NCI-H226 (cell line): ENCODE measurements around the gene CXCL10.
"Not testable (repeated sequence)": the region's sequence is repeated elsewhere in the genome, so short reads cannot be mapped to it uniquely, and the experiment has no call there.

Experiments used
- DNase-seq: peaks from one replicate; pipeline ENCODE4 v3.0.0-alpha.2; 2015

The CXCL10 gene

DNA sequence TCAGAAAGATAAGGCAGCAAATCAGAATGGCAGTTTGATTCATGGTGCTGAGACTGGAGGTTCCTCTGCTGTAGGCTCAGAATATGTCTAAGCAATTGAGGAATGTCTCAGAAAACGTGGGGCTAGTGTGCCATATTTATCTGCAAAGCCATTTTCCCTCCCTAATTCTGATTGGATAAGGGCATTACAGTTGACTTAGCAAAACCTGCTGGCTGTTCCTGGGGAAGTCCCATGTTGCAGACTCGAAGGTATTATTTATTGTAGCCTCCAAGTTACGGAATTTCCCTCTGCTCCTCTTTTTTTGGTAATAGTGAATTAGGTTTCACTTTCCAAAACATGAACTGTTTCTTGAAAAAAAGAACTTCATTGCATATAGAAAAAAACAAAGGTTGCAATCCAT lies at the start of gene CXCL10:
Gene CXCL10 (minus strand): TSS at position 109 of the 400 bp plus-strand sequence. CDS start 66 bp downstream, at position 43.
- peak; percentile 40 for DNase-seq

DNA sequence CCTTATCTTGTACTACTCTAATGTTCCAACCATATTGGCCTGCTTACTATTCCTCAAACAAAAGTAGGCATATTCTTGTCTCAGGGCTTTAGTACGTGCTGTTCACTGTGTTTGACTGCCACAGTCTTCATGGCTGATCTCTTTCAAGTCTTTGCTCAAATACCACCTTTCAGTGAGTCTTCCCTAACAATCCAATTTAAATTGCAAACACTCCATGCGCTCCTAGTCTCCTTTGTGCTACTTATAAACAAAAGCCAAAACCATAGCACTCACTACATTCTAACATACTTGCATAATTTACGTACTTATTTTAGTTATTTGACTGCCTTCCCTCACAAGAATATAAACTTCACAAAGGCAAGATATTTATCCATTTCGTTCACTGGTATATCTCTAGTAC lies 49.5 kb upstream of the CXCL10 start:
- DNase-seq: no peak

GRCh38 chr4:76067652-76068286 lies 44.5 kb upstream of the CXCL10 start:
- DNase-seq: peak; percentile 34

DNA sequence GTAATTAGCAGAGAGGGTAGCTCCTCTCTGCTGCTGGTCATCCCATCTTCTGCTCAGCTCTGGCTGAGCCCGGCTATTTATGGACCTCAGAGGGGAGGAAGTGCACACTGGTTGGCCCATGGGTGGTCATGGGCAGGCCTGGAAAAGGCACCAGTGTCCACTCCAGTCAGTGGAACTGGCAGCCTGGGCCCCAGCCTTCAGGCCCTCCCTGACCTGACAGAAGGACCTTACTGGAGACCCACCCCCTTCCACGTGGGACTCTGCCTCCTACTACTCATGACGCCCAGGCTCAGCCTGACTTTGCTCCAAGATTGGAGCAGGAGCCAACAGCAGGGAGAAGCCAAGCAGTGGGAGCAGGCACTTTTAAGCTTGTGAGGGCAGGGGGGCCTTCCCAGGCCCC lies 43.2 kb upstream of the CXCL10 start:
- no peak for DNase-seq

DNA sequence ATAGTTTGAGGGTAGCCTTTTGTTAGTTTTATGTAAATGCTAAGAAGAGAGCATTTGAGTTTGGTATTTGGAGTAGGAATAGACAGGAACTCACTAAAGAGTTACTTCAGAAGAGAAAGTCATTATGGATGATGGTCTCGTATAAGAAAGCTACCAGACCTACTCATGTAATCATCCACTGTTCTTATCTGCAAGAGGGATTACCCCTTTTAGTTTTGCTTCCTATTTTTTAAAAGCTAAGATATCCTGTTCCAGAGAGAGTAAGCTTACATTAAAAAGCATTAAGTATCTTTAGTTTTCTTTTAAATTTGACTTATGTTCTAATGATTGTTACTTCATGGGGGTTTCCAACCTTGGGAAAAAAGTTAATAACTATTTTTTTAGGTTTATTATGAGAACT lies 38.7 kb upstream of the CXCL10 start:
- DNase-seq: no peak

- no peak for DNase-seq
Observed at GRCh38 chr4:76061421-76061820, 38.1 kb upstream of the CXCL10 start.

DNA sequence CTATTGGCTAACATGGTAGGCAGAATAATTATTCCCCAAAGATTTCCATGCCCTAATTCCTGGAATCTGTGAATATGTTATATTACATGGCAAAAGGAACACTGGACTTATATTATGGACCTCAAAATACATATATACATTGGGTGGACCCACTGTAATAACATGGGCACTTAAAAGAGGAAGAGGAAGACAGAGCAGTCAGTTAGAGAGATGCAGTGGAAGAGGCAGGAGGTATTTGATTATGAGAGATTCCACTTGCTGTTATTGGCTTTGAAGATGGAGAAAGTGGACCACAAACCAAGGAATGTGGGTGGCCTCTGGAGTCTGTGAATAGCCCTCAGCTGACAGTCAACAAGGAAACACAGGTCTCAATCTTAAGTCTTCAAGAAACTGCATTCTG lies 37.2 kb upstream of the CXCL10 start:
- DNase-seq: no peak

DNA sequence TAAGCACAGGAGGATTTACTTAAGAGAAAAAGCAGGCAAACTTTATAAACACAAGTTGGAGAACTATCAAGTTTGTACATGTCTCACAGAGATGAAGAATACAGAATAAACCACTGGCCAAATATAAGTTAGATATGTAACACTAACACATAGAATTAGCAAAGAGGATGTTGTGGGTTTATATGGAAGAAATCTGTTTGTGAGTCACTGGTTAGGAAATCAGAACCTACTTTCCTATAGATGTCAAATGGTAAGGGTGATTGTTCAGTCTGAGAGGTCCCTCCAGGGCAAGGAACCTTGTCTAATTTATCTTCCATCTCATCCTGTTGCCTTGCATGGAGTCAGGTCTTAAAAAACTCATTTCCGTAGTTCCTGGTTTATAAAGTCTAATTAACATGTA lies 36.5 kb upstream of the CXCL10 start:
- DNase-seq: no peak

DNA sequence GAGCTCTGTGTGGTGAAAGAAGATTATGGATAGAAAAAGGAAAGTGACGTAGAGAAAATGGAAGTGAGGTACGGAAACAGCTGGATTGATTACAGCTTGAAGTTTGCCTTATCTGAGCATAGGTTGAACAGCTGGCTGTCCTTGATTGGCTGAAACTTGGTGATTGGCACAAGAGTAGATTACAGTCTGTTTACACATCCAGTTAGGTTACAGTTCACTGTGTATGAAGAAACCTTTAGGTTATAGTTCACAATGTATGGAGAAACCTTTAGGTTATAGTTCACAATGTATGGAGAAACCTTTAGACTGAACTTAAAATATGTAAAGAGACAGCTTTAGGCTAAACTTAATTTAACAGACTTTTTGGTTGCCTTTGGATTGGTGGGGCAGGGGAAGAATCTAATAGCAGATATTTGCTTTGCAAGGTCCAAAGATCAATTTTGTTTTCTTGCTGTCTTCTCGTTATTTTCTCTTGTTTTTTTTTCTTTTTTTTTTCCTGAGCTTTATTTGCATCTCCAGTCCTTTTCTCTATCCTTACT lies 35.7 kb upstream of the CXCL10 start:
- no peak for DNase-seq

GRCh38 chr4:76058302-76058701 lies 35.0 kb upstream of the CXCL10 start:
- no peak for DNase-seq

GRCh38 chr4:76055421-76055820 lies 32.1 kb upstream of the CXCL10 start:
- DNase-seq: no peak

DNA sequence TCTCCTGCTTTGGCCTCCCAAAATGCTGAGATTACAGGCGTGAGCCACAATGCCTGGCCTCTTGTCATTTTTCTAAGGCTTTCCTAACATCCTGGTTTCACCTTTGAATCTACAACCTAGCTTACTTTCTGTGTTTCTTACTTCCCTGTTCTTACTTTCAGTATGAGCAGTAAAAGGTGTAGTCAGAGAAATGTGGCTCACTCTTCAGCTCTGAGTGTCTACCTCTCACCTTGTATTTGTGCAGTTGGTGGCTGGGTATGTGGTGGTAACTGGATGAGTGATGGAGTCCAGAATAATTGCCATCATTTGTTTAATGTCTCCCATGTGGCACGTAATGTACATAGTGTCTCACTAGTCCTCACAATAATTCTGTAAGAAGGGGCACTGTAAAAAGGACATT lies 31.7 kb upstream of the CXCL10 start:
- no peak for DNase-seq

GRCh38 chr4:76053730-76054129 lies 30.4 kb upstream of the CXCL10 start:
- DNase-seq: no peak

GRCh38 chr4:76050560-76051050 lies 27.3 kb upstream of the CXCL10 start:
- DNase-seq: not testable (repeated sequence)

DNA sequence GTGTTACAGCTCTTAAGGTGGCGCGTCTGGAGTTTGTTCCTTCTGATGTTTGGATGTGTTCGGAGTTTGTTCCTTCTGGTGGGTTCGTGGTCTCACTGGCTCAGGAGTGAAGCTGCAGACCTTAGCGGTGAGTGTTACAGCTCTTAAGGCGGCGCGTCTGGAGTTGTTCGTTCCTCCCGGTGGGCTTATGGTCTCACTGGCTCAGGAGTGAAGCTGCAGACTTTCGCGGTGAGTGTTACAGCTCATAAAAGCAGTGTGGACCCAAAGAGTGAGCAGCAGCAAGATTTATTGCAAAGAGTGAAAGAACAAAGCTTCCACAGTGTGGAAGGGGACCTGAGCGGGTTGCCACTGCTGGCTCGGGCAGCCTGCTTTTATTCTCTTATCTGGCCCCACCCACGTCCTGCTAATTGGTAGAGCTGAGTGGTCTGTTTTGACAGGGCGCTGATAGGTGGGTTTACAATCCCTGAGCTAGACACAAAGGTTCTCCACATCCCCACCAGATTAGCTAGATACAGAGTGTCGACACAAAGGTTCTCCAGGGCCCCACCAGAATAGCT lies 26.6 kb upstream of the CXCL10 start:
- DNase-seq: not testable (repeated sequence)

GRCh38 chr4:76044686-76045085 lies 21.4 kb upstream of the CXCL10 start:
- not testable (repeated sequence) for DNase-seq

DNA sequence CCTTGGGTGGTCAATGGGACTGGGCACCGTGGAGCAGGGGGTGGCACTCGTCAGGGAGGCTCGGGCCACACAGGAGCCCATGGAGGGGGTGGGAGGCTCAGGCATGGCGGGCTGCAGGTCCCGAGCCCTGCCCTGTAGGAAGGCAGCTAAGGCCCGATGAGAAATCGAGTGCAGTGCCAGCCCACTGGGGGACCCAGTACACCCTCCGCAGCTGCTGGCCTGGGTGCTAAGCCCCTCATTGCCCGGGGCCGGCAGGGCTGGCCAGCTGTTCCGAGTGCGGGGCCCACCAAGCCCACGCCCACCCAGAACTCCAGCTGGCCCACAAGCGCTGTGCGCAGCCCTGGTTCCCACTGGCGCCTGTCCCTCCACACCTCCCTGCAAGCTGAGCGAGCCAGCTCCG lies 20.0 kb upstream of the CXCL10 start:
- not testable (repeated sequence) for DNase-seq

- DNase-seq: not testable (repeated sequence)
Observed at GRCh38 chr4:76042241-76042998, 19.1 kb upstream of the CXCL10 start.

DNA sequence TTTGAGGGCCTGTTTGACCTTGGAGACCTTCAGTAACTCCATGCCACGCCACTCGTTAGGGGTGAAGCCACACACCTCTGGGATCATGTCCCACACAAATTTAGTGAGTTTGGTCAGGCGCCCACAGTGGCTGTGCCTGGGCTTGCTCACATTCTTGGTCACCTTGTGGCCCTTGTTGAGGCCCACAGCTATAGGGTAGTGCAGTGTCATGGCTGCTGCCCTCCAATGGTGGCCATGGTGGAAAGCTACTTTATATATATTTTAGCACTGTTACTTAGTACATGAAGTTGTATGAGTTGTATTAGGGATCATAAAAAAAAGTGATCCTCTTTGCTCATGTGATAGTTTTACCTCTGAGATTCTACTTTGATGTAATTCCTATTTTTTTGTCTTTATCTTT lies 13.6 kb upstream of the CXCL10 start:
- DNase-seq: no peak

DNA sequence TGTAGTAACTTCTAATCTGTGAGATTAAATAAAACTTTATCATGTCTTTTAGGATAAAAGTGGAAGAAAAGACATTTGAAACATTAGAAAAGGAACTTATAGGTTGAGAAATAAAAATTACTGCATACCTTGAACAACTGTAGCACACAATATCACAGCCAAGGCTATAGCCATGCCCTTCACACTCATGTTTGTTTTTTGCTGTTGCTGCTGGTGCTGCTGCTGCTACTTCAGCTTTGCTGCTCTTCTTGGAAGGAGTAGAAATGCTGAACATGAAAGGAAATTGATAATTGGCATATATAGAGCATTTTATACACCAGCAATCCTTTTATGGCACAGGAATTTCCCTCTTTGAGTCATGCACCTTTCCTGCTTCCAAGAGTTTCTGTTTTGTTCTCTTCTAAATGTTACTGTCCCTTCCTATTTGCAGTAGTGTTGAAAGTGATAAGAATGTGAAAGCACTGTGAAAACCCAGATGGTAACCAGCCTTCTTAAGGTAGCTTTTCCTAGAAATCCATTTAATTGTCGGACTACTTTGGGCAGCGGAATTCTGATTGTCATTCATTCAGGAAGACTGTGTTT lies 12.6 kb upstream of the CXCL10 start, which contains the start of gene CXCL11:
Gene CXCL11 (minus strand): TSS at position 272 of the 582 bp plus-strand sequence. CDS start 83 bp downstream, at position 189.
- no peak for DNase-seq

DNA sequence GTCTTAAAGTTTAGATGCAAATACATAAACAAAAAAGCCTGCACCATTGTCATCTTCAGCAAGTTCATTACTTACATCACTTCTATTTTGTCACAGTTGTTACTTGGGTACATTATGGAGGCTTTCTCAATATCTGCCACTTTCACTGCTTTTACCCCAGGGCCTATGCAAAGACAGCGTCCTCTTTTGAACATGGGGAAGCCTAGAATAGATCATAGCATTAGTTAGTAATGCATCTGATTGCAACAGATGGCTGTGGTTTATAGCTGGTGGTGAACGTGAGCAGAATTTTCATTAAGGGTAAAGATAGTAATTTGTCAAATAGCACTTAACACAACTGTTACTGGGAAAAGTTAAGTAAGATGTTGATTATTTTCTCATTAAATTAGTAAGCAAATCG lies 11.8 kb upstream of the CXCL10 start:
- no peak for DNase-seq

- no peak for DNase-seq
Observed at GRCh38 chr4:76029300-76029699, 6.0 kb upstream of the CXCL10 start.

DNA sequence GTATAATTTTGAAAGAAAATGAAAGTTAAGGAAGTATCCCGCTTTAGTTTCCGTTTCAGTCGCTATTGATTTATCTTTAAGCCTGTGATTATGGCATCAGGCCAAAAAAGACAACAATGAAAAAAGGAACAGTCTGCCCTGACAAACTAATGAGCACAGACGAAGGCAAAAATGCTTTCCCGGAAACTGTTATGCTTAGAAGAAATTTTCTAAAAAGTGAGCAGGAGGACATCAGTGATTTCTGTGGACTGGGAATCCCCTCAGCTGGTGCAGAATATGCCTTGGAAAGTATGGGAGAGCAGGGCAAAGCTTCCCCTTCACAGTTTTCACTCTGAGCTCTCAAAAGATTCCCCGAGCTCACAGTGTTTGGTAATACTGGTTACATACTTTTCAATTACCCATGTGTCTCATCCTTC lies 5.1 kb upstream of the CXCL10 start:
- no peak for DNase-seq
